K562 (cell line): ENCODE data around the gene KXD1. TPM values are rescaled to one million over a fixed set of nuclear protein-coding genes. Genes with fewer than 3 reads are reported as not detected.

Experiments
- BHLHE40 ChIP-seq: IDR thresholded peaks from 2 replicates; pipeline ENCODE4 v1.6.1; 2011; ENCODE audit warnings: low read length, improper control_type of control experiment
- CREBBP ChIP-seq: IDR thresholded peaks from one replicate; pipeline ENCODE4 v1.6.1; 2012; ENCODE audit warnings: low read depth, mild to moderate bottlenecking, control low read depth, inconsistent platforms, low read length
- EP400 ChIP-seq: fragments of 450-650 bp; IDR thresholded peaks from 2 replicates; pipeline ENCODE4 v1.6.1; 2017; ENCODE audit warnings: antibody characterized with exemption, mild to moderate bottlenecking, moderate library complexity
- ETV5 ChIP-seq: sonication (generic); formaldehyde crosslinking; IDR thresholded peaks from 2 replicates; pipeline ENCODE4 v1.4.0; 2020; ENCODE audit warnings: low read depth, mild to moderate bottlenecking, missing genetic modification reagents
- HDAC2 ChIP-seq: fragments of 450-650 bp; IDR thresholded peaks from 2 replicates; pipeline ENCODE4 v1.6.1; 2016; ENCODE audit warnings: mild to moderate bottlenecking
- IRF1 ChIP-seq: sonication (generic); formaldehyde crosslinking; IDR thresholded peaks from 2 replicates; pipeline ENCODE4 v1.8.0; 2022; ENCODE audit warnings: missing genetic modification reagents, mild to moderate bottlenecking, borderline replicate concordance
- KDM5B ChIP-seq: fragments of 200-600 bp; sonication (generic); IDR thresholded peaks from 2 replicates; pipeline ENCODE4 v1.6.1; 2012; ENCODE audit warnings: low read depth, mild to moderate bottlenecking, moderate library complexity, low read length, control low read depth, inconsistent platforms; ENCODE audit not compliant: insufficient replicate concordance
- MAX ChIP-seq: sonication (generic); formaldehyde crosslinking; IDR thresholded peaks from 2 replicates; pipeline ENCODE4 v1.9.0; 2022; ENCODE audit warnings: mild to moderate bottlenecking, missing genetic modification reagents
- NFIC ChIP-seq: fragments of 450-650 bp; IDR thresholded peaks from 2 replicates; pipeline ENCODE4 v1.6.1; 2017; ENCODE audit warnings: mild to moderate bottlenecking, inconsistent platforms
- NR0B1 ChIP-seq: fragments of 450-650 bp; IDR thresholded peaks from one replicate; pipeline ENCODE4 v1.6.1; 2018; ENCODE audit warnings: mild to moderate bottlenecking, moderate library complexity; ENCODE audit not compliant: partially characterized antibody
- PHB ChIP-seq: fragments of 250-450 bp; sonication (Bioruptor Pico); IDR thresholded peaks from 2 replicates; pipeline ENCODE4 v1.5.0; 2021
- POLR2G ChIP-seq: fragments of 200-400 bp; formaldehyde crosslinking; IDR thresholded peaks from 2 replicates; pipeline ENCODE4 v1.6.1; 2017; ENCODE audit warnings: low read depth, mild to moderate bottlenecking, antibody characterized with exemption, low read length, moderate library complexity
- POLR3A ChIP-seq: IDR thresholded peaks from 2 replicates; pipeline ENCODE4 v1.6.1; 2011; ENCODE audit warnings: borderline replicate concordance, mild to moderate bottlenecking, moderate library complexity; ENCODE audit not compliant: insufficient read length, insufficient read depth; ENCODE audit errors: extremely low read depth
- RBBP5 ChIP-seq: fragments of 200-600 bp; sonication (generic); IDR thresholded peaks from 2 replicates; pipeline ENCODE4 v1.6.1; 2012; ENCODE audit warnings: borderline replicate concordance, mild to moderate bottlenecking, low read length, control low read depth, inconsistent platforms; ENCODE audit not compliant: insufficient read depth, poor library complexity, severe bottlenecking
- TCF3 ChIP-seq: sonication (generic); formaldehyde crosslinking; IDR thresholded peaks from 2 replicates; pipeline ENCODE4 v1.4.0; 2020; ENCODE audit warnings: mild to moderate bottlenecking, missing genetic modification reagents
- TSC22D4 ChIP-seq: fragments of 450-650 bp; IDR thresholded peaks from 2 replicates; pipeline ENCODE4 v1.6.1; 2016; ENCODE audit warnings: missing genetic modification characterization, missing biosample characterization, control low read depth
- ZFP36 ChIP-seq: fragments of 150-350 bp; IDR thresholded peaks from 2 replicates; pipeline ENCODE4 v1.6.1; 2018; ENCODE audit warnings: low read length, low read depth; ENCODE audit not compliant: partially characterized antibody
- ZKSCAN8 ChIP-seq: fragments of 200-800 bp; sonication (Bioruptor generic); IDR thresholded peaks from 2 replicates; pipeline ENCODE4 v1.6.1; 2016; ENCODE audit warnings: missing genetic modification characterization, missing compliant biosample characterization
- ZNF212 ChIP-seq: fragments of 450-650 bp; formaldehyde crosslinking; IDR thresholded peaks from 2 replicates; pipeline ENCODE4 v1.4.0; 2020; ENCODE audit warnings: mild to moderate bottlenecking
- ZNF263 ChIP-seq: sonication (generic); formaldehyde crosslinking; IDR thresholded peaks from 2 replicates; pipeline ENCODE4 v1.8.0; 2022; ENCODE audit warnings: mild to moderate bottlenecking, missing genetic modification reagents, borderline replicate concordance
- polyA plus RNA-seq, 8 experiments: library from polyadenylated mRNA; depleted of rRNA in 4 of 8; stranded (reverse) in 5 of 8; unstranded in 3 of 8; fragments of >200 nt; fragmentation: Nextera tagmentation in 2 of 8; fragmentation: Illumina TruSeq in 1 of 8; extraction: Ambion mirVana in 2 of 8; extraction: Trizol in 1 of 8; gene quantifications; 2 replicates each; pipeline versions ENCODE4 v1.2.1 to v1.2.3, GENCODE V29; 2011 to 2014; ENCODE audit warnings: inconsistent platforms in 1 of 8, missing spikeins in 1 of 8
- total RNA-seq, 7 experiments: library from RNA; depleted of rRNA in 6 of 7; stranded (reverse); fragments of >200 nt in 6 of 7; fragmentation: Illumina TruSeq in 2 of 7; extraction: Trizol in 2 of 7; gene quantifications; 2 replicates each; pipeline versions ENCODE4 v1.2.1 to v1.2.3, GENCODE V29; 2011 to 2021; ENCODE audit warnings: low replicate concordance in 1 of 7

The KXD1 gene
- total and polyA plus RNA-seq, 9 of the 15 experiments (the other 6 are each of a cell fraction or from before 2014, with no cell fraction given): 21.9 to 210 (median 118) TPM

DNA sequence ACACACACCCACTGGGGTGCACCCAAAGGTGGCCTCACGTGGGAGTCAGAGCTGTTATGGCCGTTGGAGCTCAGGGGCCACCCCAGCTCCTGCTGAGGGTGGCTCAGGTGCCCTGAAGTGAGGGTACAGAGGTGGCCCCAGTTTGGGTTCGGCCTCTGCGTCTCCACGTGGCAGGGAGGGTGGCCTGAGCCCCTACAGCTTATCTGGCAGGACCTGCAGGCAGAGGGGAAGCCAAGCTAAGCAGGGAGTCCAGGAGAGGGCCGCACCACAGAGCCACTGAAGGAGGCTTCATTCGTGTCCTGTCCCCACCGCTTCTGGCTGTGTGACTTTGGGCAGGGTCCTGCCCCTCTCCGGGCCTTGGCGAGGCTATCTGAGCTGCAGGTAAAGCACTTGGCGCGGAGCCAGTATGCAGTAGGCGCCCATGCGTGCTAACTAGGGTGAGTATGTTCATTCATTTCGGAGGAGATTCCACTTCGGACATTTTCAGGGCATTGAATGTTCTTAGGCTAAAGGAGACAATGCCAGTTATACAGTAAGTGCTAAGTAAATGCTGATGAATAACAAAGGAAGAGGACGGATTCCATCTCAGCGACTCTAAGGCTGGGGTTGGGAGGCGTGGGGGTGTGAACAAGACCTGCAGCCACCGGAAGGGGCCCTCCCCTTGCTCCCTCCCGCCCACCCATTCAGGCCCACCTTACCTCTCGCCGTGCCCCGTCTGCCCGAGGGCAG, 35.9 kb downstream of the KXD1 start (continued):
- no peak for TF ChIP-seq ETV5
- no peak for TF ChIP-seq IRF1 (CRISPR knock-in tag)
- no peak for TF ChIP-seq ZNF212 (CRISPR knock-in tag)
- TF ChIP-seq RBBP5: peak; percentile 28
- TF ChIP-seq ZKSCAN8 (CRISPR knock-in tag): peak; percentile 96
- TF ChIP-seq POLR2G: peak; percentile 50; the same call in 1 of the 2 replicates
- no peak for TF ChIP-seq CREBBP
- TF ChIP-seq EP400: peak; percentile 27; the same call in 1 of the 2 replicates
- peak; percentile 96 for TF ChIP-seq NFIC
- peak; percentile 39 for TF ChIP-seq ZFP36
- TF ChIP-seq PHB: no peak
- TF ChIP-seq ZNF263 (CRISPR knock-in tag): peak; percentile 8; the same call in 1 of the 2 replicates
- peak; percentile 35; the same call in 1 of the 2 replicates for TF ChIP-seq MAX
- TF ChIP-seq TCF3 (CRISPR knock-in tag): 0 out of 2 replicates have a peak, but pooled peaks have one; percentile 7
- no peak for TF ChIP-seq NR0B1
- TF ChIP-seq POLR3A: no peak
- TF ChIP-seq TSC22D4 (tag): no peak
- TF ChIP-seq KDM5B: peak; percentile 29
- TF ChIP-seq BHLHE40: no peak
- no peak for TF ChIP-seq HDAC2
- TF ChIP-seq, all 486 proteins: peak for 13
